ENCODE results near the gene CTDSPL. TPM values are rescaled to one million over a fixed set of nuclear protein-coding genes. Genes with fewer than 3 reads are reported as not detected.

Gene CTDSPL
- total and polyA plus RNA-seq, 2 of the 8 experiments (the other 6 are each of a cell fraction or from before 2014, with no cell fraction given), result 20.3 to 42.2 TPM

DNA sequence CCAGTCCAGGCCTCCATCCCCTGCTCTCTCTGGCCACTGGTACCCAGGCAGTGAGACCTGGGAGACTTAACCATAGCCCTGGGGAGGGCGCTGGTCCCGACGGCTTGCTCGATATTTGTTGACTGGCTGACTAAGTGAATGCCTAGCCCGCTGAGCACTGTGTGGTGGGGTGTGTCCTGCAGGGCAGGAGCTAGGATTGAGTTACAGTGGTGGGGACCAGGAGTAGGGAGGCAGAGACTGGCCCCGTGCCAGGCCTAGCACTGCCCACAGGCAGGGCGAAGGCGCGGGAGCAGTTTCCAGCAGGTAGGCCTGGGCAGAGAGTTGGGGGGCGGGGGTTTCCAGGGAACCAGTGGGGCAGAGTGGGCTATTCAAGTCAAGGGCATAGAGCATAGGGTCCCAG lies 128.8 kb downstream of the CTDSPL start, which contains the start of gene VILL:
TSS of gene VILL (plus strand) at position 260 of the 400 bp plus-strand sequence. CDS start 2,887 bp downstream, outside the sequence.
- peaks cover 0 to 5% (median 1%) of the 10 kb centered on the region in 4 experiments; a peak in 4 of 7 replicates for H3K27me3 ChIP-seq (replicated peaks in 1 of 4; ENCODE audit: control insufficient read depth in 3 of 4, extremely low read depth in 1 of 4, insufficient read depth in 3 of 4, low read length in 3 of 4)
- H3K4me1 ChIP-seq (replicated peaks in 1 of 4; ENCODE audit: control insufficient read depth in 3 of 4, insufficient read depth in 4 of 4, low read length in 3 of 4), result peaks cover 0 to 13% (median 7%) of the 10 kb centered on the region in 4 experiments; a peak in 6 of 7 replicates
- H2BK5ac ChIP-seq (ENCODE audit: low read depth, low read length), result no peak within 1 kb of the TSS
- peak within 1 kb of the TSS in 2 of 4 experiments; percentile 21 to 53; a peak in 4 of 8 replicates for H3K4me3 ChIP-seq (ENCODE audit: extremely low read depth in 1 of 4, insufficient read depth in 2 of 4, low read depth in 3 of 4, low read length in 4 of 4)
- no peak within 1 kb of the TSS for H4K5ac ChIP-seq (ENCODE audit: insufficient read length, low read depth, low read length)
- H4K8ac ChIP-seq (ENCODE audit: extremely low read depth, insufficient read depth, low read length), result peak within 1 kb of the TSS; percentile 68
- WGBS, 2 experiments (ENCODE audit: extremely low coverage in 1 of 2, insufficient coverage in 1 of 2, insufficient read length in 1 of 2, insufficient replicate concordance in 2 of 2, low coverage in 1 of 2, low lambda C conversion rate in 2 of 2, missing lambda C conversion rate in 1 of 2), result 73% methylated on average over 10 of the region's 10 CpGs; no CpG with 5 or more reads in 1 of the 2 experiments
- no peak within 1 kb of the TSS for H3K27ac ChIP-seq (ENCODE audit: low read depth, low read length)
- H4K91ac ChIP-seq (replicated peaks; ENCODE audit: insufficient read length, low read length), result no peak within 1 kb of the TSS
- peak within 1 kb of the TSS; percentile 50; the same call in 1 of the 2 replicates for H2BK12ac ChIP-seq (ENCODE audit: low read depth, low read length)
- no peak within 1 kb of the TSS for H3K56ac ChIP-seq (replicated peaks; ENCODE audit: insufficient read length, low read depth, low read length)
- peak within 1 kb of the TSS; percentile 9; the same call in 1 of the 2 replicates for H3K18ac ChIP-seq (ENCODE audit: extremely low read depth, low read length)
- no peaks in the 10 kb centered on the region for H4K20me1 ChIP-seq (replicated peaks in 1 of 2; ENCODE audit: control insufficient read depth in 1 of 2, insufficient read depth in 2 of 2, low read length in 2 of 2)
- H2BK120ac ChIP-seq (replicated peaks; ENCODE audit: low read depth, low read length), result no peak within 1 kb of the TSS
- no peak within 1 kb of the TSS for H3K14ac ChIP-seq (ENCODE audit: insufficient read length)
- H2BK20ac ChIP-seq (ENCODE audit: low read length), result no peak within 1 kb of the TSS
- no peaks in the 10 kb centered on the region for H3K79me2 ChIP-seq (ENCODE audit: control insufficient read depth in 1 of 2, insufficient read depth in 2 of 2, low read length in 2 of 2)
- 0 out of 2 replicates have a peak within 1 kb of the TSS, but pooled peaks have one; percentile 73 for H2AFZ ChIP-seq (ENCODE audit: low read length)
- no peak within 1 kb of the TSS for H3K9ac ChIP-seq (replicated peaks in 1 of 4; ENCODE audit: extremely low read depth in 1 of 4, low read depth in 3 of 4, low read length in 3 of 4)
- H2BK15ac ChIP-seq (ENCODE audit: low read length), result peak within 1 kb of the TSS; percentile 92; the same call in 1 of the 2 replicates
- no peak for FAIRE-seq
- H3K9me3 ChIP-seq (ENCODE audit: insufficient read depth in 2 of 2, low read depth in 1 of 2, low read length in 1 of 2), result no peaks in the 10 kb centered on the region
- H3K4ac ChIP-seq (replicated peaks; ENCODE audit: insufficient read length, low read depth, low read length), result no peak within 1 kb of the TSS
- peak; percentile 33; the same call in 1 of the 2 replicates for TF ChIP-seq SUZ12 (IDR thresholded peaks at IDR 0.05; ENCODE audit: low read length)
- no peak for TF ChIP-seq GABPA (IDR thresholded peaks at IDR 0.05; ENCODE audit: borderline replicate concordance, insufficient read depth, low read length)
- no peak for TF ChIP-seq SAP30 (IDR thresholded peaks at IDR 0.05; ENCODE audit: insufficient read depth, insufficient replicate concordance, low read length)
- no peak for TF ChIP-seq SIX5 (IDR thresholded peaks at IDR 0.05; ENCODE audit: low read depth, low read length)
- no peak for TF ChIP-seq YY1 (IDR thresholded peaks at IDR 0.05; ENCODE audit: low read depth, low read length)
- no peak for TF ChIP-seq CTBP2 (IDR thresholded peaks at IDR 0.05; ENCODE audit: borderline replicate concordance, insufficient read depth, insufficient read length, low read length)
- TF ChIP-seq ZNF274 (IDR thresholded peaks at IDR 0.05; ENCODE audit: borderline replicate concordance, extremely low read depth, low read length), result no peak
- no peak for DNase-seq (ENCODE audit: low read depth in 1 of 2, low spot score in 2 of 2)
- no peak within 1 kb of the TSS for H3K23ac ChIP-seq (ENCODE audit: insufficient read length)
- H2AK5ac ChIP-seq (ENCODE audit: low read depth, low read length), result peak within 1 kb of the TSS; percentile 48; the same call in 1 of the 2 replicates
- H3K36me3 ChIP-seq (ENCODE audit: control insufficient read depth in 2 of 4, insufficient read depth in 4 of 4, low read length in 3 of 4), result no peaks in the 10 kb centered on the region
- H3K4me2 ChIP-seq (ENCODE audit: insufficient read depth in 1 of 2, low read depth in 2 of 2, low read length in 2 of 2), result peak within 1 kb of the TSS; percentile 54 to 68; a peak in 3 of 4 replicates
- peaks cover 7% of the 10 kb centered on the region for H3K23me2 ChIP-seq (ENCODE audit: low read depth, low read length)
- POLR2A ChIA-PET (ENCODE audit: partially characterized antibody), result interaction anchor here (1.2 kb wide), 1 partner anchor 11 kb away, joined by 3 read pairs; no protein-coding TSS in a partner anchor
- CTCF ChIA-PET (ENCODE audit: partially characterized antibody), result interaction anchor here (0.6 to 9.0 kb wide), 6 partner anchors 11 to 137 kb away, joined by 3 to 134 read pairs (median 6); no protein-coding TSS in a partner anchor
- H3K79me1 ChIP-seq (ENCODE audit: low read depth, low read length), result no peaks in the 10 kb centered on the region
